Kidney epithelial cell (primary cell): ENCODE measurements around the gene EEF2KMT. TPM values are rescaled to one million over a fixed set of nuclear protein-coding genes. Genes with fewer than 3 reads are reported as not detected.

ENCODE experiments used
- DNase-seq: peaks from one replicate; pipeline ENCODE4 v3.0.0-alpha.2; 2010; ENCODE audit warnings: low read depth
- H3K27me3 ChIP-seq: 2 replicates; pipeline ENCODE4 v1.6.0; 2011; ENCODE audit warnings: low read length; ENCODE audit not compliant: control insufficient read depth, insufficient read depth
- H3K36me3 ChIP-seq: 2 replicates; pipeline ENCODE4 v1.5.1; 2011; ENCODE audit warnings: low read length; ENCODE audit not compliant: control insufficient read depth, insufficient read depth
- H3K4me3 ChIP-seq: 2 replicates; pipeline ENCODE4 v1.5.1; 2011; ENCODE audit warnings: low read depth, mild to moderate bottlenecking, control low read depth, low read length
- total RNA-seq: library from RNA; depleted of rRNA; stranded (reverse); fragments of >200 nt; gene quantifications from 2 replicates; pipeline ENCODE4 v1.2.3, GENCODE V29; 2015
- TF ChIP-seq, protein P1 (sequence below): IDR thresholded peaks from 2 replicates; pipeline ENCODE4 v1.5.1; 2011; ENCODE audit warnings: mild to moderate bottlenecking, moderate library complexity, low read length, control low read depth, inconsistent platforms; ENCODE audit not compliant: insufficient read depth, poor library complexity, severe bottlenecking

EEF2KMT gene
- total RNA-seq, 1 donor from 2014 or later: 16.8 TPM

DNA sequence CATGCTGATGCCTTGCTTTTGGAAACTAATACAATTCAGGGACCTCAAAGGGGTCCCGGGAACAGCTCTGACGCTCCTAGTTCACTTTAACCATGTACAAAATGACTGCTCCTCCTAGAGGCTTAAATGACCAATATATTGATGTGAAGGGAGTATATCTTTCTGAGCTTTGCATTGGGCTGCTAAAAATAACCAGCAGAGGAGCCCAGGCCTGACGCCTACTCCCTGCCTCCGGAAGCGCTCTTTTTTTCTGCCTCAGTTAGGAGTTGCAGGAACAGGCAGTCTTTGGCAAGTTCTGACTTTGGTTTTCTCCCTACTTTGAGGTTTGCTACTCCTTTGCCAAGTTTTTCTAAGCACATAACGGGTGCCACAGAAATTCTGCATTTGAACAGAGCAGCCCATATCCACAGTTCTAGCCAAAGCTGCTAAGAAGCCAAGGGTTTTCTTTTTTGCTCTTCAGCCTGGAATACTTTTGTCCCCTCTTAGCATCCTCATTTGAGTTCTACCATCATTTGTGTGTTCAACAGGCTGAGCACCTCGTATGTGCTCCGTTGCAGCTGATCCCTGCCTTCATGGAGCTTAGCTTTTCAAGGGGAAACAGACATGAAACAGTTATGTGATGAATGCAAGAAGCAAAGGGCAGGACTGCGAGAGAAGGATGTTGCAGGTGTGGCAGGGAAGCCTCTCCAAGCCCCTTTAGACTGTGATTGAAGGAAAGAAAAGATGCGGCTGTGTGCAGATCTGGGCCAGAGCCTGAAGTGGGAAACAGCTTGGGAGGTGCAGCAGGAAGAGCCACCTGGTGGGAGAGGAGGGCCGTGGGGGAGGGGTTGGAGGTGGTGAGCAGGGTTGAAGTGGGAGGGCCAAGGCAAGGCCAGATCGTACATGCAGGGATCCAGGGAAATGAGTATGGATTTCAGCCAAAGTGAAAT is 61.1 kb downstream of the EEF2KMT start:
- no peaks in the 10 kb centered on the region for H3K36me3 ChIP-seq
- peaks cover 4% of the 10 kb centered on the region for H3K27me3 ChIP-seq
- TF ChIP-seq, protein P1, sequence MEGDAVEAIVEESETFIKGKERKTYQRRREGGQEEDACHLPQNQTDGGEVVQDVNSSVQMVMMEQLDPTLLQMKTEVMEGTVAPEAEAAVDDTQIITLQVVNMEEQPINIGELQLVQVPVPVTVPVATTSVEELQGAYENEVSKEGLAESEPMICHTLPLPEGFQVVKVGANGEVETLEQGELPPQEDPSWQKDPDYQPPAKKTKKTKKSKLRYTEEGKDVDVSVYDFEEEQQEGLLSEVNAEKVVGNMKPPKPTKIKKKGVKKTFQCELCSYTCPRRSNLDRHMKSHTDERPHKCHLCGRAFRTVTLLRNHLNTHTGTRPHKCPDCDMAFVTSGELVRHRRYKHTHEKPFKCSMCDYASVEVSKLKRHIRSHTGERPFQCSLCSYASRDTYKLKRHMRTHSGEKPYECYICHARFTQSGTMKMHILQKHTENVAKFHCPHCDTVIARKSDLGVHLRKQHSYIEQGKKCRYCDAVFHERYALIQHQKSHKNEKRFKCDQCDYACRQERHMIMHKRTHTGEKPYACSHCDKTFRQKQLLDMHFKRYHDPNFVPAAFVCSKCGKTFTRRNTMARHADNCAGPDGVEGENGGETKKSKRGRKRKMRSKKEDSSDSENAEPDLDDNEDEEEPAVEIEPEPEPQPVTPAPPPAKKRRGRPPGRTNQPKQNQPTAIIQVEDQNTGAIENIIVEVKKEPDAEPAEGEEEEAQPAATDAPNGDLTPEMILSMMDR: no peak
- DNase-seq: no peak
- no peak overlapping the region for H3K4me3 ChIP-seq

DNA sequence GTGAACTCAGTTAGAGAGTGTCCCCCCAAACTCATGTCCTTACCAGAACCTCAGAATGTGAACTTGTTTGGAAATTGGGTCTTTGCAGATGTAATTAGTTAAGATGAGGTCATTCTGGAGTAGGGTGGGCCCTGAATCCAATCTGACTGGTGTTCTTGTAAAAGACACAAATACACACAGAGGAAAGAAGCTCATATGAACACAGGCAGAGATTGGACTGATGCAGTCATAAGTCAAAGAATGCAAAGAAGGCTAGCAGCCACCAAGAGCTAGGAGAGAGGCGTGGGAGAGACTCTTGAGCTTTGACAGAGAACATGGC is 61.7 kb downstream of the EEF2KMT start:
- TF ChIP-seq, protein P1: no peak
- peaks cover 4% of the 10 kb centered on the region for H3K27me3 ChIP-seq
- no peak for DNase-seq
- no peak overlapping the region for H3K4me3 ChIP-seq
- no peaks in the 10 kb centered on the region for H3K36me3 ChIP-seq

Other genes starting within 250 kb of the EEF2KMT start
- gene PPL, start 160.6 kb downstream of the EEF2KMT start, total RNA-seq: 25.5 and 26.5 TPM in 2 replicates
- not detected in 2 replicates for gene SEC14L5, start 139.5 kb downstream of the EEF2KMT start, total RNA-seq
- gene NAGPA, start 63.9 kb downstream of the EEF2KMT start, total RNA-seq: 40.0 and 59.9 TPM in 2 replicates
- 1.0 TPM in 1 of 2 replicates, not detected in the other for gene C16orf89, start 31.8 kb downstream of the EEF2KMT start, total RNA-seq
- 33.0 and 33.5 TPM in 2 replicates for gene ALG1, start 26.0 kb downstream of the EEF2KMT start, total RNA-seq